Measurements from ENCODE around the gene CUL3.
"Not testable (repeated sequence)": the region's sequence is repeated elsewhere in the genome, so short reads cannot be mapped to it uniquely, and the experiment has no call there.

CUL3 gene

GRCh38 chr2:224585211-224586088 lies at the start of gene CUL3:
Gene CUL3 (minus strand): TSS chr2:224585363. CDS start chr2:224585009, 354 bp downstream.
- peak; percentile 99 to 100 (median 99) for DNase-seq

- DNase-seq, result no peak
These were observed 45.7 kb upstream of the CUL3 start for GRCh38 chr2:224630659-224631550.

GRCh38 chr2:224628416-224628815 lies 43.3 kb upstream of the CUL3 start:
- no peak for DNase-seq

- DNase-seq, result no peak
These were observed 41.6 kb upstream of the CUL3 start for GRCh38 chr2:224626735-224627134.

- DNase-seq, result no peak
These were observed 28.6 kb upstream of the CUL3 start for GRCh38 chr2:224613543-224614286.

GRCh38 chr2:224612578-224612977 lies 27.4 kb upstream of the CUL3 start:
- no peak for DNase-seq

GRCh38 chr2:224611938-224612337 lies 26.8 kb upstream of the CUL3 start:
- DNase-seq, result no peak

GRCh38 chr2:224608104-224608503 lies 22.9 kb upstream of the CUL3 start:
- no peak for DNase-seq

GRCh38 chr2:224603746-224604500 lies 18.8 kb upstream of the CUL3 start:
- not testable (repeated sequence) for DNase-seq

GRCh38 chr2:224602778-224603375 lies 17.7 kb upstream of the CUL3 start:
- DNase-seq, result not testable (repeated sequence)

- no peak for DNase-seq
These were observed 16.8 kb upstream of the CUL3 start for GRCh38 chr2:224601923-224602322.

GRCh38 chr2:224598678-224599077 lies 13.5 kb upstream of the CUL3 start:
- DNase-seq, result no peak

- DNase-seq, result no peak
These were observed 11.1 kb upstream of the CUL3 start for GRCh38 chr2:224596289-224596688.

GRCh38 chr2:224595518-224595917 lies 10.4 kb upstream of the CUL3 start:
- DNase-seq, result no peak

- no peak for DNase-seq
These were observed 9.7 kb upstream of the CUL3 start for GRCh38 chr2:224594840-224595239.

GRCh38 chr2:224591220-224591619 lies 6.1 kb upstream of the CUL3 start:
- DNase-seq, result no peak

- DNase-seq, result no peak
These were observed 1.0 kb upstream of the CUL3 start for GRCh38 chr2:224586127-224586695.

- peak; percentile 20 to 50 (median 44) for DNase-seq
These were observed 365 bp downstream of the CUL3 start for GRCh38 chr2:224584785-224585210.

- peak in 2 of 4 experiments; percentile 12 to 41 for DNase-seq
These were observed 915 bp downstream of the CUL3 start for GRCh38 chr2:224584111-224584784.

GRCh38 chr2:224583033-224583432 lies 2.1 kb downstream of the CUL3 start:
- not testable (repeated sequence) for DNase-seq

- no peak for DNase-seq
These were observed 4.9 kb downstream of the CUL3 start for GRCh38 chr2:224580248-224580647.

Measured in activated CD4-positive, CD25-positive, alpha-beta regulatory T cell (primary cell).